NCI-H524 (cell line): ENCODE data around the gene FAM24A.
"Not testable (repeated sequence)": the region's sequence is repeated elsewhere in the genome, so short reads cannot be mapped to it uniquely, and the experiment has no call there.

Experiments used
- DNase-seq, 2 experiments: peaks; one replicate each; lab custom pipeline; 2025; lab: John Stamatoyannopoulos, UW

FAM24A gene, protein sequence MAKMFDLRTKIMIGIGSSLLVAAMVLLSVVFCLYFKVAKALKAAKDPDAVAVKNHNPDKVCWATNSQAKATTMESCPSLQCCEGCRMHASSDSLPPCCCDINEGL

DNA sequence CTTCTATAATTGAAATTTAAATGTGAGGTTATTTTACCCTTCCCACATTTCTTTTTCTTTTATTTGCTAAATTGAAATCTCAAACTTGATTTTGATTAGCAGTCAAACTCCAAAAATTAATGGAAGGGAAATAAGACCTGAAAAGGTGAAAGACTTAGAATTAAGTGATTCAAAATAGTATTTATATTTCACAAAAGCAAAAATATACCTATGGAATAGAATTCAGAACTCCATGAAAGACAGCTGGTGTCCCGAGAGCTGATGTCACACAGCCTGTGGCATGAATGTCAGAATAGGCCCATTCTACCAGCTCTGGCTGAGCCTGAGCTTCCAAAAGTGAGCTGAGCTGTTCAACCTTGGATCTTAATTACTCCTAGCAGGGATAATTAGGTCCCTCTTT is at the start of gene FAM24A:
FAM24A (plus strand) TSS at position 301 of the 400 bp plus-strand sequence. CDS start 1,025 bp downstream, outside the sequence.
- no peak for DNase-seq

DNA sequence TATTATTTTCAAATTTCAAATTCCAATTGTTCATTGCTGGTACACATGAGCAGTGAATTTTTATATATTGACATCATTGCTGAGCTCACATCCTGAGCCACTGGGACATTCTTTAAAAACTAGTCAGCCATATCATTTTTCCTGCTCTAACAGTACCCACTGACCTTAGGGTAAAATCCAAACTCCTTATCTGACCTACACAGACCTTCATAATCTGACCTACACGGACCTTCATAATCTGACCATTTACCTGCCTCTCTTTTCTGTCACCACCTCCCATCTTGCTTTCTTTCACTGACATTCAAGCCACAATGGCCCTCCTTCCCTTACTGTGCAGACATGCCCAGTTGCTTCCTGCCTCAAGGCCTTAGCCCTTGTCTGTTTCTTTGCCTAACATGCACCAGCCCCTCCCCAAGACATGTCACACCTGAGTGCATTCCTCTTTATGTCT is 48.7 kb upstream of the FAM24A start:
- DNase-seq: no peak

DNA sequence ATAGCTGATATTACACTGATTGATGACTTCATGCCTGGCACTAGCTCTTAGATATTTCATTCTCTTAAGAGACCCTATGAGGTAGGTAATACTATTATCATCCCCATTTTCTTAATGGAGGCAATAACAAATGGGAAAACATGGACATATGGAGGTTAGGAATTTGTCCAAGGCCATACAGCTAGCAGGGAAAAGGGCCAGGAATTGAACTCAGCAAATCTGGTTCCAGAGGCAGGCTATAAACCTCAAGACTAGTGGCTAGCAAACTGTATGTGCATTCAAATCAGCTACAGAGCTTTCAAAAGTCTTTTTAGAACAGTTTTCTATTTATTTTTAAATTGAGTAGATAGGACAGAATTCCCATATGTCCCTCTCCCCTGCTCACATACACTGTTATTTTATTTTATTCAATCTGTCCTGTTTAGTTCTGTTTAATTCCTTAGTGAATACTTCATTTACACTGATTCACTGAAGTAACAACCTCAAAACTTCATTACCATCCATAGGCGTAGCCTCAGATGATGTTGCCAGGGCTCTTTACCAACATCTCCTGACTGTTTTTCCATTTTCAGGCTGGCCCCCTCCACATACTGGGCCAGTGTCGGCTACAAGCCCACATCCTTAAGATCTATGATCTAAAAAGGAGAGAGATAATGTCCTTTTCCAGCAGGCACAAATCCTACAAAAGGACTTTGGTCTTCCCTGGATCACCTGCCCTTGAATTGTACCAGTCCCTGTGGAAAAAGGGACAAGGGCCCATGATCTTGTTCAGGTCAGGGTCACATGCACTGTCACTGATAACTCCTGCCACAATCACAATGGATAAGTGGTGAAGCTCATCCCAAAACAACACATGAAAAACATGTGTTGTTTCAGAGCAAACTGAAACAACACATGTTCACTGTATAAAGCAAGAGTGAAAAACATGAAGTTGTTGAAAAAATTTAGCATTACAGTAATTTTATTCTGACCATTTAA is 46.9 kb upstream of the FAM24A start:
- DNase-seq: no peak

DNA sequence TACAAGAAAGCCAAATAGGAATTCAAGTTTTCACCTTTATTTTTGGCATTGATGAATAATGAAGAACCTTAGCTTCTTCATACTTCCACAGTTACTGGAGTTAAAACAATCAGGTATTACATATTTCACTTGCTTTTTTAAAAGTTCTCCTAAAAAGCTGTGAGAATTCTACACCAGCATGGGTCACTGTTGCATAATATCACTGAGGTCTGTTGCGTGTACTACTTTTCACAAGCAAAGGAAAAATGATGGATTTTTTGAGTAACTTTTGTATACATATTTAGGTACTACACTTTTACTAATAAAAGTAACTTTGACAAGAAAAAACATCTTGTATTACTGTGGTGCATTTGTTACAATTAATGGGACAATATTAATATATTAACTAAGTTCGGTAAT is 46.2 kb upstream of the FAM24A start:
- DNase-seq: no peak

DNA sequence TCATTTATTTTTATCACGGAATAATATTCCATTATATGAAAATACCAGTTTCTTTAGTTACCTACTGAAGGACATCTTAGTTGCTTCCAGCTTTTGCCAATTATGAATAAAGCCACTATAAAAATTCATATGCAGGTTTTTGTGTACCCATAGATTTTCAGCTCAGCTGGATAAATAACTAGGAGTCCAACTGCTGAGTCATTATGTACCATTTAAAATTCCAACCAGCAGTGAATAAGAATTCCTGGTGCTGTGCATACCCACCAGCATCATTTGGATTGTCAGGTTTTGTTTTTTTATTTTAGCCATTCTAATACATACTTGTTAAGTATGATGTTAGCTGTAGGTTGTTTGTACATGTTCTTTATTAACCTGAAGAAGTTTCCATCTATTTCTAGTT is 45.5 kb upstream of the FAM24A start:
- no peak for DNase-seq

DNA sequence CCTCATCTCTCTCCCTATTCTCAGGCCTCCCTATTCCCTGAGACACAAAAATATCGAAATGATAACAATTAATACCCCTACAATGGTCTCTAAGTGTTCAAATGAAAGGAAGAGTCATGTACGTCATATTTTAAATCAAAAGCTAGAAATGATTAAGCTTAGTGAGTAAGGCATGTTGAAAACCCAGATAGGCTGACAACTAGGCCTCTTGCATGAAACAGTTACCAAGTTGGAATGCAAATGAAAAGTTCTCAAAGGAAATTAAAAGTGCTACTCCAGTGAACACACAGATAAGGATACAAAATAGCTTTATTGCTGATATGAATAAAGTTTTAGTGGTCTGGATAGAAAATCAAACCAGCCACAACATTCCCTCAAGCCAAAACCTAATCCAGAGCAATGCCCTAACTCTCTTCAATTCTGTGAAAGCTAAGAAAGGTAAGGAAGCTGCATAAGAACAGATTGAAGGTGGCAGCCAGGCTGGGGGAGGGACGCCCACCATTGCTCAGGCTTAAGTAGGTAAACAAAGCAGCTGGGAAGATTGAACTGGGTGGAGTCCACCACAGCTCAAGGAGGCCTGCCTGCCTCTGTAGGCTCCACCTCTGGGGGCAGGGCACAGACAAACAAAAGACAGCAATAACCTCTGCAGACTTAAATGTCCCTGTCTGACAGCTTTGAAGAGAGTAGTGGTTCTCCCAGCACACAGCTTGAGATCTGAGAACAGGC is 43.5 kb upstream of the FAM24A start:
- not testable (repeated sequence) for DNase-seq

DNA sequence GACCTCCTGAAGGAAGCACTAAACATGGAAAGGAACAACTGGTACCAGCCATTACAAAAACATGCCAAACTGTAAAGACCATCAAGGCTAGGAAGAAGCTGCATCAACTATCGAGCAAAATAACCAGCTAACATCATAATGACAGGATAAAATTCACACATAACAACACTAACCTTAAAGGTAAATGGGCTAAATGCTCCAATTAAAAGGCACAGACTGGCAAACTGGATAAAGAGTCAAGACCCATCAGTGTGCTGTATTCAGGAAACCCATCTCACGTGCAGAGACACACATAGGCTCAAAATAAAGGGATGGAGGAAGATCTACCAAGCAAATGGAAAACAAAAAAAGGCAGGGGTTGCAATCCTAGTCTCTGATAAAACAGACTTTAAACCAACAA is 41.6 kb upstream of the FAM24A start:
- not testable (repeated sequence) for DNase-seq

DNA sequence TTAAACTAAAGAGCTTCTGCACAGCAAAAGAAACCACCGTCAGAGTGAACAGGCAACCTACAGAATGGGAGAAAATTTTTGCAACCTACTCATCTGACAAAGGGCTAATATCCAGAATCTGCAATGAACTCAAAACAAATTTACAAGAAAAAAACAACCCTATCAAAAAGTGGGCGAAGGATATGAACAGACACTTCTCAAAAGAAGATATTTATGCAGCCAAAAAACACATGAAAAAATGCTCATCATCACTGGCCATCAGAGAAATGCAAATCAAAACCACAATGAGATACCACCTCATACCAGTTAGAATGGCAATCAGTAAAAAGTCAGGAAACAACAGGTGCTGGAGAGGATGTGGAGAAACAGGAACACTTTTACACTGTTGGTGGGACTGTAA is 38.5 kb upstream of the FAM24A start:
- DNase-seq: not testable (repeated sequence)

DNA sequence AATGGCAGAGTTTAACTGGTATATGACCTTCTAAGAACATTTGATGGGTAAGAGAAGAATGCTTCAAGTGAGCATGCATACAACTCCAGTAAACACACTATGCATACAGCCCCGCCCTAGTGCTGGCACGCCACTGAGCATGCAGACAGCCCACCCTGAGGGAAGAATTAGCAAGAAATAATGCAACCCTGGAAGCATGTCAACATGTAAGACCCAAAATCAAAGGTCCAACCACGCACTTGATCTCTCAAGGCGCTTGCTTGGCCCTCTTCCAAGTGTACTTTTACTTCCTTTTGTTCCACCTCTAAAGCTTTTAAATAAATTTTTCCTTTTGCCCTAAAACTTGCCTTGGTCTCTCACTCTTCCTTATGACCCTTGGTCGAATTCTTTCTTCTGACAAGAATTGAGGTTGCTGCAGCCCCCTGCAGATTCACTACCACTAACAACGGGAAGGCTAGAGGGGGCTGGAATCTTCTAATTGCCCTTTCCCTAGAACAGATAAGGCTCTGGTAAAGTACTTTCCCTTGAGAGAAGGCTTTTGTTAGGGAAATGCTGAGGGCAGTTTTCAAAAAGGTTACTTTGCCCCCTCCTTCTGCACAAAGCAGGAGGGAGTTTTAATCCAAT is 34.5 kb upstream of the FAM24A start:
- DNase-seq: no peak

DNA sequence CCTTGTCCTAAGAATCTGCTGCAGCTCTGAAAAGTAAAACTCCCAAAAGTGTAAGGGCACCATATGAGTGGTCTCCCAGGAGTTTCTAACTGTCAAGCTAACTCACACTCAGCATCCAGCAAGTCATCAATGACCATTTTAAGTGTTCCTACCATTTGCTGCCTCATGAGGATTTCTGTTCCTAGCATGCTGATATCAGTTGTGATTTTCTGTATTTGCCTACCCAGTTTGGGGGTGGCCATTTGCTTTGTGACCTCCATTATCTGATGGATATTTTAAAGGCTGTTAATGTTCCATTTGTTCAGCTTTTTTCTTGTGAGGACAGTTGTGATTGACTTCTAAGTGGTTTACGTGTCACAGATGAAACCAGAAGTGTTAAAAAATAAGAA is 33.9 kb upstream of the FAM24A start:
- no peak for DNase-seq

DNA sequence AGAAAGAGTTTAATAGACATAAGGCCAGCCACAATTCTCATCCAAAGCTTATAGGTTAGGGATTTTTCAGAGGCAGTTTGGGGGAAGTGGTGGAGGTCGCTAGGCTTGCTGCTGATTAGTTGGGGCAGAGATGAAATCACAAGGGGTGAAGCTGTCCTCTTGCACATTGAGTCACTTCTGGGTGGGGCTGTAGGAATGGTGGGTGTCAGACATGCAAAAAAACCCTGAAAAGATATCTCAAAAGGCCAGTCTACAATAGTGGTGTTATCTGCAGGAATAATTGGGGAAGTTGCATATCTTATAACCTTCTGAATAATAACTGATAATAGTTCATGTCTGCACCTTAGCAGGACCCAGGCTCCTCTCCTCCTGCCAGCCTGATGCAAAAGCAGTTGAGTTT is 33.1 kb upstream of the FAM24A start:
- no peak for DNase-seq

DNA sequence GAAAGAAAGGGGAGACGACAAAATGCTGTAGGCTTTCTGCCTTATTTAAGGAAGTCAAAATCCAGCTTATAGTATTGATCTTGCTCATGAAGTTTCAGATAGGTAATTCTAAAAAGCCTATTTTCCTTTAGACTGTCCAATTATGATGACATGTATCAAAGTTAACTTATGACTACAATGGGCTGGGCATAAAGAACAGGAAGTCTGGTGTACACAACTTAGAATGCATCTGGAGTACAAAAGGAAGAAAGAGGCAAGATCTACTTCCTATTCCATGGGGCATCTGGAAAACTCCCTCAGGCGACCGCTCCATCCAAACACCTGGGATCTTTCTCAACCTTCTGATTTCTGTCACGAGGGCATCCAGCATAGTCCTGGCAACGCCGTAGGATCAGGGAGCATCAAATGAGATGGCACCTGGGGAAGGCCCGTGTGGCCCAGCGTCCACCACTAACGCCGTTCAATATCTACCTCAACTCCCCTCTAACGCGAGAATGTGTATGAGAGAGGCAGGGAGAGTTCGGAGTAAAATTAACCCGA is 31.5 kb upstream of the FAM24A start:
- DNase-seq: no peak

DNA sequence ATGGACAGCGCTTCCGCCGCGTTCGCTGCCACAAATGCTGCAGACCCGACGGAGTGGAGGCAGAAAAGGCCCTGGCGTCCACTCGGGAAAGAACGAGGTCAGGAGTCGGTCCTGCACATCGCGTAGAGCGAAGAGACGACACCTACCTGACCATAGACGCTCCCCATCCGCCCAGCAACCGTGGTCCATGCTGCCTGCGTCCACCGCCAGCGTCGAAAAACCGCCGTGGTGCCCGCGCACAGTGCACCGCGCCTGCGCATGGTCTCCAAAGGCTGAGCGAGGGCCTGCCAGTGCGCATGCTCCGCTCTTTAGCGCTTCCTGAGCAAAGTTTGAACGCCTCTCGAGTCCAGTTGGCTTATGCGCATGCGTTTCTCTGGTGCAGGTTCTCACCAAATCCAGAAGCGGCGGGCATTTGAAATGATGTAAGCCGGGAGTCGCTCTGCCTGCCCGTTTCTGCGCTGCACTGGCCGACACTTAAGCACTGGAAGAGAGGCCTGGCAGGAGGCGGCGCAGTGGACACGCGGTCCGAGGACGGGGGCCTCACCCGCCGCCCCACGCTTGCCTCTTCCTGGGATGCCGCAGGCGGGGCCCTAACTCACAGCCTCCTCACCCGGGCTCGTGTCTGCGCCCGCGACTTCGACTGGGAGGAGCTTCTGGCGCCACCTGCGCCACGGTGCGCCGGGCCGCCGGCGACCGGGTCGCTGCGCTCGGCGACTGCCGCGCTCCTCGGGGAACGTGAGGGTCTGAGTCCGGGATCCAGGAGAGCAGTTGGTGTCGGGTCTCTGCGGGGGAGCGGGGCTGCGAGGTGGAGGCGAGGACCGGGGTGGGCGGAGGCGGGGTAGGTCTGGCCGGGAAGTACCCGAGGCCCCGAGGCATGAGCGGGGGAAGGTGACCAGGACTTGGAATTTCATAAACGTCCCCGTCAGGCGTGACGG is 30.8 kb upstream of the FAM24A start, which contains the start of gene FAM24B:
FAM24B (minus strand) TSS at position 243 of the 935 bp plus-strand sequence. CDS start 29,066 bp downstream, outside the sequence.
- peak; percentile 67 to 91 for DNase-seq

DNA sequence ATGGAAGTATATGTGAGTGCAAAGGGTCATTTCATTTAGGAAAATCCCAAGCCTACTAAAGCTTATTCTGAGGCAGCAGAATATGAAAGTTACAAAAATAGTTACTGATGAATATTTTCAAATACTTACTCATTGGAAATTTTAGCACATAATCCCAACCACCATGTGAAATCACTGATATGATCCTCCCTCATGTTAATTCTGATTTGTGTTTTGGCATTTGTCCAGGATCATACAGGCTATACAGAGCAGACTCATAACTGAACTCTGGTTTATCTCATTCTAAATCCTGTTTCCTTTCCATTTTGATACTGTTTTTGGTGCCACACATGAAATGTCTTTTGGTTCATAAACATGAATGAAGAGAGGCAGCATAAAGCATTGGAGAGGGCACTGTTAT is 27.6 kb upstream of the FAM24A start:
- DNase-seq: no peak

DNA sequence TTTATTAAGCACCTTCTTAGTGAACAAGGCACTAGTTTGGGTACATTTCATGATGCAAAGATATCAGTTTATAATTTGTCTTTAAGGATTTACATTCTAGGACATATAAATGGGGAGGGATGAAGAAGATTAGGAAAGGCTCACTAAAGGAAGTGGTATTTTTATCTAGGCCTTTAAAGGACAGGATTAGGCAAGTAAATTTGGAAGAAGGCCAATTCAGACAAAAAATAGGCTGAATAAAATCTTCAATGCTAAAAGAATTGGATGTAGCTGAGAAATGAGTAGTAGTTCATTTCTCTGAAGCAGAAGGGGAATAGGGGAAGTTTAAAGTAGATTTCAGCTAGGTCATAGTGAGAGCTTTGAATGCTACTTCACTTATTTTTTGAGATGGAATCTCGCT is 26.2 kb upstream of the FAM24A start:
- DNase-seq: no peak

DNA sequence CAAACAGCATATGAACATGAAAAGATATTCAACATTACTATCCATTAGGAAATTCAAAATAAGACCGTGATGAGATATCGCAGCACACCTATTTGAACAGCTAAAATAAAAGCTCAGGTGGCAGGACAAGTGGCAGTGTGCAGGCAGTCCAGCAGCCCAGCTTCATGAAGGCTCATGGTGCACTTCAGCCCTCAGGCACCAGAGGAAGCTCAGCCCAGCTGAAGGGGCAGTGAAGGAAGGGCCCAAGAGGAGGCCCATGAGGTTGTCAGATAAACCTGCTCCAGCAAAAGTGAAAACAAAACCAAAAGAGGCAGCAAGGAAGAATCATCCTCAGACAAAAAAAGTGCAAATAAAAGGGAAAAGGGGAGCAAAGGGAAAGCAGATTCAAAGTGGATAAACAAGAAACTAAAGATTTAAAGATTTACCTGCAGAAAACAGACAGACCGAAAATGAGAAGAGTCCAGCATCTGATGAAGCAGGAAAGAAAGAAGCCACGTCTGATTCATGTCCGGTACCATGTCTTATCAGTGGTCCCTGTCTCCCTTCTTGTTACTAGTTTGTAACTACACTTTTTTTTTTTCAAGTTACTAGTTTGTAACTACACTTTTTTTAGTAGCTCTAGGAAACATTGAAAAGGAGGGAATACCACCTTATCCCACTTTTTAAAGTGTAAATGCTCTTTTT is 16.0 kb upstream of the FAM24A start:
- DNase-seq: no peak

DNA sequence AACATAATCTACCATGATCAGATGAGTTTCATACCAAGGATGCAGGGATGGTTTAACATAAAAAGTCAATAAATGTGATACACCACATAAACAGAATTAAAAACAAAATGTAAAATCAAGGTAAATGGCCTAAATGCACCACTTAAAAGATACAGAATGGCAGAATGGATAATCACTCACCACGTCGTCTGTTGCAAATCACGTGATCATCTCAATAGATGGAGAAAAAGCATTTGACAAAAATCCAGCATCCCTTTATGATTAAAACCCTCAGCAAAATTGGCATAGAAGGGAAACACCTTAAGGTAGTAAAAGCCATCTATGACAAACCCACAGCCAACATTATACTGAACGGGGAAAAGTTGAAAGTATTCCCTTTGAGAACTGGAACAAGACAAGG is 6.5 kb upstream of the FAM24A start:
- not testable (repeated sequence) for DNase-seq

DNA sequence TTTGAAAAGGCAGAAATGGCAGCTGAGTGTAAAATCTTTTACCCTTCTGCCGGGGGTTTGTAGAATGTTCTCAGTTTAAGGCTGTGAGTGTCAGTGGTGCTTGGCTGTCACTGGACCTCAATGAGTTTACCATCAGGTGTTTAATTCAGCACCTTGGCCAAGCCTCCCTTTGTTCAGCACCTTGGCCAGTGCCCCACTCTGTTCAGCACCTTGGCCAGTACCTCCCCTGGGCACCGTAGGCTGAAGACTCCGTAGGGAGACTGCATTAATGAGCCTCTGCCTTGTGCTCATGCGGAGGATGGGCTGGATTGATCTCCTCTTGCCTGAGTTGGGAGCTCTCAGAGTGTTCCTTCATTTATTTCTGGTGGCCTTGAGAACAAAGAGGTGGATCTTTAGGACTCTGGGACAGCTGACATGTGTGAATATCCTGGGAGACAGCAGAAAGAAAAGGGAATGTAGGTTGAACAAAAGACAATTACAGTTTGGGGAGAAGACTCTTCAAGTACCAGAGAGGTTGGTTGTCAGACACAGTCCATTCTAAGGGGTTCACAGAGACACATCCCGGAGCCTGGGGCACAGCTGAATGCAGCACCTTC is 1.6 kb downstream of the FAM24A start:
- no peak for DNase-seq

DNA sequence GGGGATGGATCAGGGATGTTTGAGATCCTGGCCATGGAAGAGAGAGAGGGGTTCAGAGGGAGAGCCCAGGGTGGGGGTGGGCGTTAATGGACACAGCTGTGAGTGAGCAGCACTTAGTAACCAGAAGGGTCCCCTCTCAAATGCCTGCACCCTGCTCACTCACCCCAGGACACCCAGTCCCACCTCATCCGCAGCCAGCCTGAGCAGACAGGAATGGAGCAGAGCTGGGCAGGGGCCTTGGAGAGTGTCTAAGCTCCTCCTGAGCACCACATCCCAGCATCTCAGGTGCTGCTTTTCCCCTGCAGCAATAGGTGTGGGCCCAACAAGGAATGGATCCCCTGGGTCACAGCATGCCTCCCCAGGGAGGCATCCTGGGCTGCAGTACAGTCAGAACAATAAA is 5.3 kb downstream of the FAM24A start:
- DNase-seq: no peak

DNA sequence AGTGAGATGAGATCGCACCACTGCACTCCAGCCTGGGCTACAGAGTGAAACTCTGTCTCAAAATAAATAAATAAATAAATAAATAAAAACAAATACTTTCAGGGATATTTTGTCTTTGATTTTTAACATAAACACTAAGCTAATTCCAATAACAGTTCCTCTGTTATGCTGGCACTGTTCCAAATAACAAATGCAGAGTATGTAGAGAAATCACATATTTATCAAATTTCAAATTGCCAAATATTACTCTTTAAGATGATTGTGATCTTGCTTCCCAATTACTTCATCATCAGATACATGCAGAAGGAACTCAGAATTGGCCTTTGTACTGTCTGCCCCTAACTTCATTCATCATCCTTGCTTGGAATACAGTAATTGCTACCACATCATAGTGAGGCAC is 19.7 kb downstream of the FAM24A start:
- DNase-seq: no peak
